NCI-H460 (cell line): ENCODE measurements around the gene TMEM131. TPM values are rescaled to one million over a fixed set of nuclear protein-coding genes. Genes with fewer than 3 reads are reported as not detected.

Experiments used
- DNase-seq: peaks from one replicate; pipeline ENCODE4 v3.0.0-alpha.2; 2016; ENCODE audit warnings: low read depth; ENCODE audit errors: extremely low read depth
- total RNA-seq: library from RNA; depleted of rRNA; stranded (reverse); fragments of >200 nt; shearing (Covaris generic); gene quantifications from 2 replicates; pipeline ENCODE4 v1.2.3, GENCODE V29; 2014

The TMEM131 gene
- total RNA-seq, 1 experiment from 2014 or later: 23.9 TPM

DNA sequence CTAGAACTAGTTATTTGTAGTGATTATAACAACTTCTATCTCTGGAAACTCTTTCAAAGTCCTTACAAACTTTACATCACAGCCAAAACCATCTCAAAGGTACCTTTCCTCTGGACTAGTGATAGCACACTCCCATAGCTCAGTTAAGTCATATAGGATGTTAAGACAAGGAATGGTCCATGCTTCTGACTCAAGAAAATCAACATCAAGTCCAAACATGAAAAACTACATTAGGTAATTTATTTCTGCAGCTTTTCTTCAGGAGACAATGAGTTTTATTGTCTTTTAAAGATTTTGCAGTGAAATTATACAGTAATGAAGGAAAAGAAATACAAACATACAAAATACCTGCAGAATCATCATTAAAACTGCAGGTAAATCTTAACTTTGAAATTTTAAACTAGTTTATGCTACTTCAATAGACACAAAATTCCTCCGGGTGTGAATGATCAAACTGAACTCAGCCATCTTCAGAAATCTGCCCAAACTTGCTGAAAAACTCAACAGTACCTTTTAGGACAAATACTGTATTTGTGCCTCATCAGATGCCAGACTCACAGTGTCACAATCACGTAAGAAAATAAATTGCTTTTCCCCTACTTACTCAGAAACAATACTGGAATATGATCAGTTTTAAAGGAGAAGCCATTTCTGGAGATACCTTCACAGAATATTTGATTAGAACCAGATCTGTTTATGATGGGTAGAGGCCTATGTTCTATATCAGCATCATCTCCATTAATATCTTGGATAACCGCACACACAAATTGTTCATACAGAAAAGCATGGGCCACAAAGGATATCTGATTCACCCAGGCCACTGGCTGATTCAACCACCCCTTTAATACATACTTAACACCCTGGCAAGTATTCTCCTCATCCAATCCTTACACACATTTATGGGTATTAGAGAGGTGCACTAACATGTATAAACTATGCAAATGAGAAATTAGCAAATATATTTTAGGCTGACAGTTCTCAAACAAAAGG, 2.6 kb downstream of the TMEM131 start:
- no peak for DNase-seq

DNA sequence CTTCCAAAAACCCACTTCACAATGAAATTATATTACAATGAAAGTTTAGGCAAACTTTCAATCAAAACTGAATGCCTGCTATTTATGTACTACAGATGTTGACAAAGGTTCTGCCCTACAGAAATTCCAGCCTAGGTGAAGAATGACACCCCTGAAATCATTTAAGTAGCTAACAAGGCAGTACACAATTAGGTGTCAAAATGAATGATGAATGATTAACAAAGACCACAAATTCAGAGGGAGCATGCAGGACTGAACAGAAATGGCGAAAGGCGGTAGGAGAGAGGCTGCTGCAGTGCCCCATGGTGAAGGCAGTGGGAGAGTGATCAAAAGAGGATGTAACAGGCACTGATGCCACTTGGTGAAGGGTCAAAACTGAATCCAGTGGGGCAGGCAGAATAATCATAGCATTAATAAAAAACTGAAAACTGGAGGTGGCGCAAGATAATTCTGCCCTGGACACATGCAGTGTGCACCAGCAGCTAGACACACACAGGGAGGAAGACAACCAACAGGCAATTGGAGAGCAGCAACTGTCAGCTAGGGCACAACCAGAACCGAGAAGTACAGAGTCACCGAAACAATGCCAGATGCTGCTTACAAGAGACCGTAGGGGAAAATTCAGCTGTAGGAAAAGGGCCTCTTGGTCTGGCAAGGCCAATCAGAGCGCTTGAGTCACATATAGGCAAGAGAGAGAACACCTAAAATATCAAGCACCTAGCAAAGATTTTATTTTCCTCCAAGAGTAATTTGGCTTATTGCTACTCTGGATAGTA, 4.5 kb downstream of the TMEM131 start:
- DNase-seq: no peak

DNA sequence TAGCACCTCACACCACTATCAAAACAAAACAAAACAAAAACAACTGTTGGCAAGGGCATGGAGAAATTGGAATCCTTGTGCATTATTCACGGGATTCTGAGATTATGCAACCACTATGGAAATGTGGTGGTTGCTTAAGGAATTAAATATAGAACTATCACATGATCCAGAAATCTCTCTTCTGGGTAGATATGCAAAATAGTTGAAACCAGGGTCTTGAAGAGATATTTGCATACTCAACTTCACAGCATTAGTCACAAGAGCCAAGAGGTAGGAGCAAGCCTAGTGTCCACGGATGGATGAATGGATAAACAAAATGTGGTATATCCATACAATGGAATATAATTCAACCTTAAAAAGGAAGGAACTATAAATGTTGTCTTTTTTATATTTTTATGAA, 7.0 kb downstream of the TMEM131 start:
- DNase-seq: no peak

DNA sequence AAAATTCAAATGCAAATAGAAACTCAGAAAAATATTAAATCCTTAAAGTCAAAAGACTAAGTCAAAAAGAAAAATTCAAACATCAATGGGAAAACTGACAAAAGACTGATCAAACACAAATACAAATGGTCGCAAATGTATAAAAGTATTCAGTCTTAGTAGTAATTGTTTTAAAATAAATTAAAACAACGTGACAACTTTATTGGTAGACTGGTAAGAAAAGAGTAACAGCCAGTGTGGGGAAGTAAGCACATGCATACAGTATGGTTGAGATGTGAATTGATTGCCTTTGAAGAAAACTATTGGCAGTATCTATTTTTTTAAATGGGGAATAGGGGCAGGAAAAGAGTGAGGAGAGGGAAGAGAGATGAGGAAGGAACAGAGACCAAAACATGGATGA, 9.8 kb downstream of the TMEM131 start:
- no peak for DNase-seq

DNA sequence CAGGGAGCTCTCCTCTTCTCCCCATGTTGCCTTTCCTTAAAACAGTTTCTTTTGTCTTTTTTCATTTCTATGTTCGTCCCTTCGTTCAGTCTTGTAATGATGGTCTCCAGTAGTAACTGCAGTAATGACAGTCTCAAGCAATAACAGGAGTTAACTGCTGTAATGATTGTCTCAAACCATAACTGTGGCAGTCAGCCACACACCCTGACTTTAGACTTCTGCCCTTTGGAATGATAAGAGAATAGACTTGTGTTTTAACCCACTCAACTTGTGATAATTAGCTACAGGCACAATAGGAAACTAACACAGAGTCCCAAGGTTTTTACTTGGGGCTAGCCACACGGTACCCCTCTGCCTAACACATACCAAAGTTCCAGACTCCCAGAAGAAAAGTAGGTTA, 12.1 kb downstream of the TMEM131 start:
- DNase-seq: no peak

DNA sequence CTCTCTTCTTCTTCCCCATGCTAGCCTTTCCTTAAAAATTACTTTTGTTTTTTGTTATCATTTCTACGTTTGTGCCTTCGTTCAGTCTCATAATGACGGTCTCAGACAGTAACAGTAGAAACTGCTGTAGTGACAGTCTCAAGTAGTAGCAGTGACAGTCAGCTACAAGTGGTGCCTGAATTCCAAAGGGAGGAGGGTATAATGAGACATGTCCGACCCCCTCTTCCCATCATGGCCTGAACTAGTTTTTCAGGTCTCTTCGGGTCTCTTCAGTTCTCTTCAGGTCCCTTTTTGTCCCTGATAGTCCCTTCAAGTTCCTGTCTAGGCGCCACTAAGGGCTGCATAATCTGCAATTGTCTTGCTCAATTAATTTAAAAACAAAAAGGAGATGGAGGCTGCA, 12.6 kb downstream of the TMEM131 start:
- DNase-seq: no peak

DNA sequence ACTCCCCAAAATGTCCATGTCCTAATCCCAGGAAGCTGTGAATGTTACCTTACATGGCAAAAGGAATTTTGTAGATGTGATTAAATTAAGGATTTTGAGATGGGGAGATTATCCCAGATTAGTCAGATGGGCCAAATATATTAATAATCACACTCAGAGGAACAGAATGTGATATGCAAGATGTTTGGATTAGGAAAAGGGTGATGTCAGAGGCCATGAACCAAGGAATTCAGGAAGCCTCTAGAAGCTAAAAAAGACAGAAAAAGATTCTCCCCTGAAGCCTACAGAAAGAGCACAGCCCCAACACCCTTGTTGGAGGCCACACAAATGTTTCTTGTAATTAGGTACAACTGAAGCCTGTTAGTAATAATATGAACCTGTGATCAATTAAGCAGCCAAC, 13.1 kb downstream of the TMEM131 start:
- no peak for DNase-seq

DNA sequence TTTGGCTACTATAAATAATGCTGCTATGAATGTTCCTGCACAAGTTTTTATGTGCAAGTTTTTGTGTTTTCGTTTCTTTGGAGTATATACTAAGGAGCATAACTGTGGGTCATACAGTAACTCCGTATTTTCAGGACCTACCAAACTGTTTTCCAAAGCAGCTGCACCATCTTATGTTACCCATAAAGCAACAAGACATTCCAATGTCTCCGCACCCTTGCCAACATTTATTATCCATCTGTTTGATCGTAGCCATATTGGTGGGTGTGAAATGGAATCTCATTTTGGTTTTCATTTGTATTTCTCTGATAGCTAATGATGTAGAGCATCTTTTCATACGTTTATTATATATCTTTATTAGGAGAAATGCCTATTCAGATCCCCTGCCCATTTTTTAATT, 13.8 kb downstream of the TMEM131 start:
- DNase-seq: no peak

DNA sequence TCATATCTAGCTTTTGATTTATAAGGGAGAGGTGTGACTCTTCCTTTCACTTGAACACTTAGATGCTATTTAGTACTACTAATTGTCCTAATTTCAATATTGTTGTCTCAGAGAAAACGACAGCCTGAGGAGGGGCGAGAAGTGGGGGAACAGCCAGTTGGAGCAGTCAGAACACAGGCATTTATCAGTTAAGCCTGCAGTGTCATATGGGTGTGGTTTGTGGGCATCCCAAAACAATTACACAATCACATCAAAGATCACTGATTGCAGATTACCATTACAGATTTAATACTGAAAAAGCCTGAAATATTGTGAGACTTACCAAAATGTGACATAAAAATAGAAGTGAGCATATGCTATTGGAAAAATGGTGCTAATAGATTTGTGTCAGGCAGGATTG, 15.8 kb downstream of the TMEM131 start:
- no peak for DNase-seq

DNA sequence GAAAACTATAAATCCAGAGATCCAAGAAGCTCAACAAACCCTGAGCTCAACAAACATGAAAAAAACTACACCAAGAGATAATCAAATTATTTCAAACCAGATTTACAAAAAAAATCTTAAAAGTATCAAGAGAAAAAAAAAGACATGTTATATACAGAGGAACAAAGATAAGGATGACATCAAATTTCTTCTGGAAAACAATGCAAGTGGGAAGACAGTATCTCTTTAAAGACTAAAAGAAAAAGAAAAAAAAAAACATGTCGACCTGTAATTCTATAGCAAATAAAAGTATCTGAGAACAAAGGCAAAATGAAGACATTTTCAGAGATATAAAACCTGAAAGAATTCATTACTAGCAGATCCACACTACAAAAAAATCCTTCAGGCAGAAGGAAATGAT, 21.3 kb downstream of the TMEM131 start:
- DNase-seq: no peak

DNA sequence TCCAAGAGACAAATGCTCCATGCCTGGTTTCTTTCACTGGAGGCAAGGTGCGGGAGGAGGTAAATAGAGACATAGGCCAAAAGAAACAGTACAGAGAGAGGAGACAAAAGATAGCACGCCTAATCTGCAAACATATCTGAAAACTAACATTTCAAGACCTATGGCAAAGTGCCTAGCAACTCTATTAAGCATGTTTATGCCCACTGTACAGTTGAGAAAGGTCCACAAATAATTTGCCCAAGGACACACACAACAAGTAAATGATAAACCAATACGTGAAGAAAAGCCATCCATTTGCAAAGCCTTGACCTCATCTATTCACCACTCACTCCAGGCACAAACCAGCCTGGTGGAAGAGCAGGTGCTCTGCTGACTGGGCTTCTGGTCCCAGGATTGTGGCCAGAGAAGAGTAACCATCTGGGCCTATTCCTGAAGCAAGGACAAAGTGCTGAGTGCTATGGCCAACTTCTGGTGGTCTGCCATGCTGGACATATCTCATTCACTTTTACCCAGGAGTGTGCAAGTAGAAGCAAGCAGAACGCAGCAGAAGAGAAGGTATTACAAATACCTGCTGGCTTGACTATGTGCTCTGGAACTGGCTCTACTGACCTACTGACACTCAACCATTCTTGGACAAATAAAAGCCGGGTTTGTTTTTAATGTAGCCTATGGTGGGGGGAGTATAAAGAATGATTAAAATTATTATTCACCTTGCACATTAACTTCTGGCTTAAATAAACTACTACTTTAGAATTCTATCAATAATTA, 25.3 kb downstream of the TMEM131 start:
- DNase-seq: no peak

DNA sequence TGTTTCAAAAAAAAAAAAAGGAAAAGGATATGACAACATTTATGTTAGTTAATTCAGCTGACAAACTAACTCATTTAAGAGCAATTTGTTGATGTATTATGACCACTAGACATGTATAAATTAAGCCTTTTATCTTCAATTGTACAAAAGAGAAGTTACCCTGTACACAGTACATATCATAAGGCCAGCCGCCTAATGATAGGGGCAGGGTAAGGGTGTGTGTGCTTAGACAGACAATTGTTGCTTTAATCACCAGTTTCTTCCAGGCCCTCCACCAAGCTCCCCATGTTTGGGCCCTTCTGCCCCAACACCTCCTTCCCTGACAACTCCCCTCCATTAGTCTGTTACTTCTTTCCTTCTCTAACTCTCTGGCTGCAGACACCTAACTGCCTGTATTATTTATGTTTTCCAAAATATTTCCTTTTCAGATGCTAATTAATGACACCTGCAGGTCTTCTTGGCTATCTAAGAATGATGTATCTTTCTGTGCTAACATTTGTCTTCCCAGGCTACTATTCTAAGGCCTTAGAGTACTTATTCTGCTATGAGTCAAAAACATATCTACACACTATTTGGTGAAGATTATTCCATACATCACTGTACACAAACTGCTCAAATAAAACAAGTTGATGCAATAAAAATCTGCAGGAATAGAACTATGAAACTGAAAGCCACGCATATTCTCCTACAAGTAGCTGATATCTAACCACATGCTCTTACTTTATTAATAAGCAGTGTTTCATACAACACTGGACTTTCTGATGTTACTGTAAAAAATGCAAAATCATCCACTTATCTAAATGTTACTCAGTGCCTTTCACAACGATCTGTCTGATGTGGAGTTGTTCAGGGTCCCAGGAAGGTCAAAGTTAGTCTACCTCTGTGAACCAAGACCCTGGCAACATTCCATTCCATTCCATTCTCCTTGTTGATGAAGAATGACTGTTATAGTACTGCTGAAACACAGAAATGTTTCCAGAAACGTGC, 26.4 kb downstream of the TMEM131 start:
- no peak for DNase-seq

DNA sequence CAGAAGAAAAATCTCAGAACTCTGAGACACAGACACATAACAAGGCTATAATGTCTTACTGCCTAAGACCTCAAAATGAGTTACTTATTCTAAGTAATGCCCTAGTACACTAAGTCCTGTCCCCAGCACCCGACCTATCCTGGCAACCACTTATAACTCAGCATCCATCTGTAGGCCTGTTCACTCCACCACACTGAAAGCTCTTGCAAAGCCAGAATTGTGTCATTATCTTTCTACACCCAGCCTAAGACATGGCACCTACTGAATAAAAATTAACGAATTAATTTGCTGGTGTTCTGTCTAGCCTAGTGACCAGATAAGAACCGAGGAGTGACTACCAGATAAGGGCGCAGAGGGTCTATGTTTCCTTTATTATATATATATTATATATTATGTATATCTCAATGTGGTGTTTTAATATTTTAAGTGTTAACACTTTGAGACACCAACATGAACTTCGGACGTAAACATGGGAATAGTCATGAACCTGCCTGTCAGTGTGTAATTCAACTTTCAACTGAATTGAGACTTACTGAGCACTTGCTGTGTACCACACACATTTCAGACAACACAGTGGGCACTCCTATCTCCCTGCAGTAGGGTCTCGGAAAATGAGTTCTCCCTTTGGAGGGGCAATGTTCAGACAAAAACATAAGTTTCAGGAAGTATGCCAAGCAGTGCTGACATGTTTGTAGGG, 27.7 kb downstream of the TMEM131 start:
- DNase-seq: no peak

DNA sequence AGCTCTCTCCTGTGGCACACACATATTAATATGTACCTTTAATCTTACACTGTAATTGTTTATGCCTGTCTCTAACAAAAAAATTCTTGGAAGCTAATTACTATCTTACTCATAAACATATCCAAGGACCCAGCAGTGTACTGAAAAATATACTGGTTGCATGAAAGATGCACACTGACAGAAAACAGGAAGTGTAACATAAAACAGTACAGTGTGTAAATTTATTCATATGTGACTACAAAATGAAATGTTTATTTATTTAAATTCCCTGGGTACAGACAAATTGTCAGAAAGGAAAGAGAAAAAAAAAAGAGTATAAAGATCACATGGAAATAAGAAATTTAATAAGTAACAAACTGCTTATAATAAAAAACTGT, 28.5 kb downstream of the TMEM131 start:
- no peak for DNase-seq

DNA sequence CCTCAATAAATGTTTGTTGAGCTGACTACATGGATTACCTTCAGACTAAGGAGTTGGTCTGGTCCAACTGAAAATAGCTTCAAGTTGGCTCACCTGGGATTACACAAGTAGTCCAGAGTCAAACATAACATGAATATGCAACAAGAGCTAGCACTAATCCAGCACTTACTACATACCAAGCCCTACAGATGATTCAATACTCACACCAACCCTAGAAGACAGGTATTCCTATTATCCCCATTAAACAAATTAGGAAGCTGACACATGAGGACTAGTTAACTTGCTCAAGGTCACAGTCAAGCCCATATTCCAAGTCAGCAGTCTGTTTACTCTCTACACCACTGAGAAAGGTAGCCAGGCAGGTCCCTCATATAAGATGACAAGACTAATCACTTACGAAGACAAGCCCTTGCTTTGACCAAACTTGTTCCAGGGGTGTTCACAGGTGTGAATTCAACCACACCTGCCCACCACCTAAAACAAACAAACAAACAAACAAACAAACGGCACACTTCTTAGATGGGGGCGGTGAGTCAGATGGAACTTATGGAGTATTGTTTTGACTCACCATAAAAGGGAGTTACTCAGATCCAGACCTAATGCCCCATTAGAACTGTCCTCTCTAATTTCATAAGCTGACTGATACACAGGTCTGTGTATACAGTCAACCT, 29.1 kb downstream of the TMEM131 start:
- no peak for DNase-seq

DNA sequence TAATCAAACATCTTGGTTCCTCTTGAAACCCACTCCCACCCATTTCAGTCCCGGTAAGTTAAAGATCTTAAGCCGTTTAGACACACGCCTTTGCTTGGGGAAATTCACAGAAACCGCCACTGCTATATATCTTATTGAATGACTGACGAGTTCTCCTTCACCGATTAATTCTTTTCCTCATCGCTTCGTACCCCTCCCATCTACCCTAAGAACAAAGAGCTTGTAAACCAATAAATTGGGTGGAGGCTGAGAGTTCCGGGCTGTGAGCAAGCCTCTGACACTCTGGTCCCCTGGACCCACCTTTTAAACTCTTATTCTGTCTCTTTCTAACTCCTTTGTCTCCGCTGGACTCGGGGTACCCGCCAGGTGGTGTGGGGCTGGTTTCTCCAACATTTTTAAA, 30.6 kb downstream of the TMEM131 start:
- no peak for DNase-seq

DNA sequence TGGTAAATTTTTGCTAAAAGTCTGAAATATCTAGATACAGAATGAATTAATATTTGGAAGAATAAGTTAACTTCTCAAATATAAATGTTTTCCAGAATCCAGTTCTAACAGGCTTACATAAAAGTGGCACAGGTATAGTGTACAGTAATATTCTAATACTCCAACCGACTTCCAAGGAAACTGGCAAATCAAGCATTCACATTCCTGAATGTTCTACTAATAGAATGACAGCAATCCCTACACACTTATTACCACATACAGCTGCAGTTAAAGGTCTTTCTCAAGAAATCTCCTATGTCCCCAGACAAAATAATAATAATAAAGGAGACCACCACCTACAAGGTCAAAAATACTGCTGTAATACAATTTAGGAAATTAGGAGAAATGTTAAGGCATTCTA, 31.9 kb downstream of the TMEM131 start:
- DNase-seq: no peak

DNA sequence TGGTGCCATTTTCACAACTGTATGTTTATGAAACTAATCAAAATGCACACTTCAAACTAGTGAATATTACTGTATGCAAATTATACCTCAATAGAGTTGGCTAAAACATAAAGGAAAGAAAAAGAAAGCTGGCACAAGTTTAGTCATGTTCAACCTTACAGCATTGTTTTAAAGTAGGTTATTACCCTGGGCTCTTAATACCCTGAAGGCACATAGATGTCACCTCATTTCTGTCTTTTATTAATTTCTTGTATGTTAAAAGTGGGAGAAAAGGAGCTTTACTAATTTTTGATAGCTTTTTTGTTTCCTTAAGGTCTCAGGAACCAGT, 32.7 kb downstream of the TMEM131 start:
- DNase-seq: no peak

DNA sequence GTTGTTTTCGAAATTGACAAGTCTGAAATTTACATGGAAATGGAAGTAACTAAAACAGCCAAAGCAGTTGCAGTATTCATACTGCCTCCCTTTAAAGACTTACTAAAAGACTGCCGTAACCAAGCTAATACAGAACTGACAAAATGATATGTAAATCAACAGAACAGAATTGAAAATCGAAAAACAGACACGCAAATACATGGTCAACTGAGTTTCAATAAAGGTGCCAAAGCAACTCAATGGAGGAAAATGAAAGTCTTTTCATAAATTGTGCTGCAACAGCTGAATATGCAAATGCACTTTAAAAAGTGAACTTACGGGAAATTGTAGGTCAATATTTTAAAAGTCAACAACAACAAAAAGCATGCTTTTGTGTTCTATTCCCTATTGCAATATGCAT, 34.2 kb downstream of the TMEM131 start:
- DNase-seq: no peak
